ENCODE results near the gene S1PR4. TPM values are rescaled to one million over a fixed set of nuclear protein-coding genes. Genes with fewer than 3 reads are reported as not detected.
A peak's percentile ranks its signal among the peaks of the same experiment; 100 is the strongest.

The S1PR4 gene
- total RNA-seq, 1 donor = not detected

- no peaks in the 10 kb centered on the region for H3K9me3 ChIP-seq (ENCODE audit: low read depth, low read length)
- DNase-seq (ENCODE audit: insufficient read length, low spot score, missing footprints) = no peak
- no peak overlapping the region for H3K4me2 ChIP-seq (ENCODE audit: insufficient read depth, low read length)
- peaks cover 2% of the 10 kb centered on the region for H3K27me3 ChIP-seq (ENCODE audit: insufficient read depth, low read length)
- H3K79me2 ChIP-seq (ENCODE audit: insufficient read depth, low read length) = no peaks in the 10 kb centered on the region
- H3K4me3 ChIP-seq (ENCODE audit: insufficient read depth, low read length) = no peak overlapping the region
- no peak overlapping the region for H3K27ac ChIP-seq (ENCODE audit: low read depth, low read length)
- H2AFZ ChIP-seq (ENCODE audit: low read length) = no peak overlapping the region
- TF ChIP-seq CTCF (IDR thresholded peaks at IDR 0.05; ENCODE audit: extremely low read depth, low read depth, low read length) = no peak
- no peaks in the 10 kb centered on the region for H4K20me1 ChIP-seq (ENCODE audit: insufficient read depth, low read length)
- no peaks in the 10 kb centered on the region for H3K36me3 ChIP-seq (ENCODE audit: insufficient read depth, low read length)
- H3K4me1 ChIP-seq (ENCODE audit: insufficient read depth, low read length) = no peaks in the 10 kb centered on the region
Measured at GRCh38 chr19:3149089-3149488, 29.5 kb upstream of the S1PR4 start.

GRCh38 chr19:3149526-3150505 is 28.8 kb upstream of the S1PR4 start:
- peaks cover 2% of the 10 kb centered on the region for H3K27me3 ChIP-seq (ENCODE audit: insufficient read depth, low read length)
- no peaks in the 10 kb centered on the region for H4K20me1 ChIP-seq (ENCODE audit: insufficient read depth, low read length)
- no peak for TF ChIP-seq CTCF (IDR thresholded peaks at IDR 0.05; ENCODE audit: extremely low read depth, low read depth, low read length)
- no peak overlapping the region for H3K27ac ChIP-seq (ENCODE audit: low read depth, low read length)
- H3K79me2 ChIP-seq (ENCODE audit: insufficient read depth, low read length) = no peaks in the 10 kb centered on the region
- peak overlapping the region; percentile 19 for H3K4me3 ChIP-seq (ENCODE audit: insufficient read depth, low read length)
- H3K4me1 ChIP-seq (ENCODE audit: insufficient read depth, low read length) = peaks cover 4% of the 10 kb centered on the region
- no peak for DNase-seq (ENCODE audit: insufficient read length, low spot score, missing footprints)
- H3K36me3 ChIP-seq (ENCODE audit: insufficient read depth, low read length) = no peaks in the 10 kb centered on the region
- H3K9me3 ChIP-seq (ENCODE audit: low read depth, low read length) = no peaks in the 10 kb centered on the region
- peak overlapping the region; percentile 13 for H3K4me2 ChIP-seq (ENCODE audit: insufficient read depth, low read length)
- peak overlapping the region; percentile 62 for H2AFZ ChIP-seq (ENCODE audit: low read length)

GRCh38 chr19:3150739-3151329 is 27.7 kb upstream of the S1PR4 start:
- peak; percentile 75 for DNase-seq (ENCODE audit: insufficient read length, low spot score, missing footprints)

More at GRCh38 chr19:3150739-3151329, 27.7 kb upstream of the S1PR4 start:
- no peaks in the 10 kb centered on the region for H3K36me3 ChIP-seq (ENCODE audit: insufficient read depth, low read length)
- peaks cover 2% of the 10 kb centered on the region for H3K27me3 ChIP-seq (ENCODE audit: insufficient read depth, low read length)
- no peak for TF ChIP-seq CTCF (IDR thresholded peaks at IDR 0.05; ENCODE audit: extremely low read depth, low read depth, low read length)
- no peak overlapping the region for H3K4me2 ChIP-seq (ENCODE audit: insufficient read depth, low read length)
- H3K9me3 ChIP-seq (ENCODE audit: low read depth, low read length) = no peaks in the 10 kb centered on the region
- no peaks in the 10 kb centered on the region for H3K79me2 ChIP-seq (ENCODE audit: insufficient read depth, low read length)
- H3K4me1 ChIP-seq (ENCODE audit: insufficient read depth, low read length) = peaks cover 10% of the 10 kb centered on the region
- H3K27ac ChIP-seq (ENCODE audit: low read depth, low read length) = no peak overlapping the region
- no peak overlapping the region for H2AFZ ChIP-seq (ENCODE audit: low read length)
- no peak overlapping the region for H3K4me3 ChIP-seq (ENCODE audit: insufficient read depth, low read length)
- no peaks in the 10 kb centered on the region for H4K20me1 ChIP-seq (ENCODE audit: insufficient read depth, low read length)
